GM18868 (cell line): Measurements from ENCODE around the gene LBX1.

Experiments
- ATAC-seq: cut with Tn5 transposase; IDR thresholded peaks from one replicate; pipeline ENCODE4 v1.9.1; 2021; ENCODE audit warnings: mild to moderate bottlenecking, moderate library complexity; ENCODE audit not compliant: unreplicated experiment

LBX1 gene, protein sequence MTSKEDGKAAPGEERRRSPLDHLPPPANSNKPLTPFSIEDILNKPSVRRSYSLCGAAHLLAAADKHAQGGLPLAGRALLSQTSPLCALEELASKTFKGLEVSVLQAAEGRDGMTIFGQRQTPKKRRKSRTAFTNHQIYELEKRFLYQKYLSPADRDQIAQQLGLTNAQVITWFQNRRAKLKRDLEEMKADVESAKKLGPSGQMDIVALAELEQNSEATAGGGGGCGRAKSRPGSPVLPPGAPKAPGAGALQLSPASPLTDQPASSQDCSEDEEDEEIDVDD

DNA sequence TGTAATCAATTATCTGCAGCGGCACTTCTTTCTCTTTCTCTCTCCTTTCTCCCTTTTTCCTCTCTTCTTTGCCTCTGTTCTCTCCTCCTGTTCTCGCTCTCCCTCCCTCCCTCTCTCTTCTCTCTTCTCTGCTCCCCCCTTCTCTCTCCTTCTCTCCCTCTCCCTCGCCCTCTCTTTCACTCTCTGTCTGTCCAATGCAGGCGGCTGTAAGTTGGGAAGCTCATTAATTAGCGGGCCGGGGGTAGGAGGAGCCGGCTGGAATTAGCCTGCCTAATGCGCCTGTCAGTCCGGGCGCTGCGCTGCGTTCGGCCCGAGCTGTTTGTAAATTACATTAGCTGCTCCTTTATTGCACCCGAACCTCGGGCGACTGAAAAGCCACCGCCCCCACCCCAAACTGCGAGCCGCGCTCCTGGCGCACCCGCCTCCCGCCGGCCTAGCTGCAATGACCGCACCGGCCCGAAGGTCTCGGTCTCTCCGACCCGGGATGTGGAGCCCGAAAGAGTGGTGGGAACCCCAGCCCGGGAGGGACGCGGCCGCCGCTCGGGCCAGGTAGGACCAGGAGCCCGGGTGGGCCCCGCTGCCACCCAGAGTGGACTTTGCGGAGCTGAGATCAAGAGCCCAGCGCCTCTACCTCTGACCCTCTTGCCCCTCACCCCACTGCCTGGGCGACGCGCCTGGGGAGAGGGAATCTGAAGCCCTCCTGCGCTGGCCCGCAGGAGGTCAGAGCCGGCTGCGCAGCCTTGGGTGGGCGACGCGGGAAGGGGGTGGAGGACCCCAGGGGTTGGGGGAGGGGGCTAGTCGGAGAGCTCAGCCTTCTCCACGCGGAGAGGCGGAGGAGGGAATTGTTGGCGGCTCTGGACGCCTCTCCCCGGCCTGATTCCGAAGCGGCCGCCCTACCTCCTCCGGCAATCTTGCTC lies at the start of gene LBX1:
LBX1 (minus strand) TSS at position 198 of the 917 bp plus-strand sequence. CDS start 648 bp downstream, outside the sequence.
- ATAC-seq, result no peak

DNA sequence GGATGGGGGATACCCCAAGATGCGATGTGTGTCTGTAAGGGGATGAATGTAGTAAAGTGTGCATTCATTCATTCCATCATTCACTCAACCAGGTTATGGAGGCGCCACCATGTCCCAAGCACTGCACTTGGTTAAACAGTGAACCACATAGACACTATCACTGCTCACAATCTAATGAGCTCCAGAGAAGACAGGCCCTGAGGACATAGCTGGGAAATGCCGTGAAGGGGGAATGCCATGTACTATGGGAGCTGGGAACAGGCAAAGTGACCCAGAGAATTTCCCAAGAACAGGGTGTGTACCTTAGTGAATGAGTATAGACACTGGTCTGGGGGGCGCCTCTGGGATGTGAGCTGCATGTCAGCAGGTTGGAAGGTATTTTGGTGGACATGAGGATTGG lies 44.5 kb upstream of the LBX1 start:
- ATAC-seq, result no peak

DNA sequence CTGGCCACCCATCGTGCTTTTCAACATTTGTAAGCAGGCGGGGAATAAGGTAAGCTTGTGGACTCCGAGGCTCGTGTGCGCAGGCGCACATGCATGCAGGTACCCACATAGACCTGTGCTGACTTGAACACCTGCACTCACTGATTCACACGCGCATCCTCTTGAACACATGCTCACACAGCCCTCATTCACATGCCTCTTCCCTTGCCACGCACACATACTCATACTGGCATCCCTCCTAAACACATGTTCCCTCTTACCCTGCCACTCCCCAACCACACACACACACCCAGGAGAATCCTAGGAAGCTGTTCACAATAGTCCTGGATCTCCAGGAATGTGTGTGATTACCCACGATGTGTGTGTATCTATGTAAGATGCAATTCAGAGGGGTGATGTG lies 44.1 kb upstream of the LBX1 start:
- ATAC-seq, result no peak

DNA sequence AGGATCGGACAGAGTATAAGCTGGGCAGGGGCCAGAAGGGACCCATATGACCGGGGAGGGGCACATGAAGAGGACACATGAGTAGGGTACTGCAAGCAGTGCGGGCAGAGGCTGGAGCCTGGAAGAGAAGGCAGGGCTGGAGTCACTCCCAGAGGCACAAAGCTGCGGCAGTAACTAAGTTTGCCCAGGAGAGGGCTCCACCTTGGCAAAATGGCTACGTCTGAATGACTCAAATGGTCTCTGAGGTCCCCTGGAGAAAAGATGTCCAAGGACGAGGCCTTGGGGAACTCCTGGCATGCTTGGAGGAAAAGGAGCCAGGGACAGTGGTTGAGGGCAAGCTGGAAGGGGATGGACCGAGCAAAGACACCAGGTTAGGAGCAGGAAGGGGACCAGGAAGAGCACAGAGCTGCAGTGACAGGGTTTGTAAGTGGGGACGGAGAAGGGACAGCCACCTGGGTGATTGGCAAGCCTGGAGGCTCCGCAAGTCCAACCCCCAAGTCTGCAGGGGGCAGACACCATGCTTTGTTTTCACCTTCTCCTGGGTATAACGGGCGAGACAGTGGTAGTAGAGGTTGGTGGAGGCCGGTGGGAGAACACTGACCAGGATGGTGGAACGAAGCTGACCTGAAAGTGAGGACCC lies 43.1 kb upstream of the LBX1 start:
- ATAC-seq, result no peak

DNA sequence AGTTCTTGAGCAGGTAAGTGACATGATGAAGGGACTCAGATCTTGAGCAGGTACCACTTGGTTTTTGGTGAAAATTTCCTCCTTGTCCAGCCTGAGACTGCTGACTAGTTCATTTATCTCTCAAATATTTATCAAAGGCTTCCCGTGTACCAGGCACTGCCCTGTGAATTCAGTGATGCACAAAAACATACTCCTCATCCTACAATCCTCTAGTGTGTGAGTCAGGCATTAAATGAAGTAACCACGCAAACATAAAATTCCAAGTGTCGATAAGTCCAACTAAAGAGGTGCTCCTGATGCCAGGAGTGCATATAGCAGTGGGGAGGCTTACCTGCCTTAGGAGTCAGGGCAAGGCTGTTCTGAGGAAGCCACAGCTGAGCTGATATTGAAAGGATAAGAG lies 41.5 kb upstream of the LBX1 start:
- no peak for ATAC-seq

DNA sequence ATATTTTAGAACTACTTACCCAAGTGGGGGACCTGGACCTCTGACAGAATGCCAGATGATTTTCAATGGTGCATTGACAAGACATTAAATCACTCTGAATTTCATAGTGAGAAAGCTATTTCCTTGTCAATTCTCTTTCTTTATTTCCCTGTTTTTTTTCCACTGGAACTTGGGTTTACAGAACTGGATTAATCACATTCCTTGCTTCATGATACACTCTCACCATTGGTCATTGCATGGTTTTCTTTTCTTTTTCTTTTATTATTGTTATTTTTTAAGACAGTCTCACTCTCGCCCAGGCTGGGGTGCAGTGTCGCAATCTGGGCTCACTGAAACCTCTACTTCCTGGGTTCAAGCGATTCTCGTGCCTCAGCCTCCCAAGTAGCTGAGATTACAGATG lies 38.5 kb upstream of the LBX1 start:
- ATAC-seq, result no peak

DNA sequence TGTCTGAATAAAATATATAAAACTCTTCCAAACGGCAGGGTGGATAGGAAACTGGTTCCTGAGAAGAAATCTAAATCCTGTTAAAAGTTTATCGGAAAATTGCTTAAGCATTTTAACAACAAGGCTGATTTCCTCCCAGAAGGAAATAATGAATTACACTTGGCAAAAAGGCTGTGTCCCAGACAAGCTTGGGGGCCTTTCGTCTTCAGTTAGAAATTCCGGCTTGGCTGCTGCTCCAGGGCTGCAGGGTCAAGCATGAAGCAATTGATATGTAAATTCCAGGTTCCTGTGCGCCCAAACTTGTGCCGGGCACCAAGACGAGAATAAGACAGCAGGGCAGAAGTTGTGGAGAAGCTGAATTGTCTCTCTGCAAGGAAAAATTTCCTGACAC lies 38.0 kb upstream of the LBX1 start:
- no peak for ATAC-seq

DNA sequence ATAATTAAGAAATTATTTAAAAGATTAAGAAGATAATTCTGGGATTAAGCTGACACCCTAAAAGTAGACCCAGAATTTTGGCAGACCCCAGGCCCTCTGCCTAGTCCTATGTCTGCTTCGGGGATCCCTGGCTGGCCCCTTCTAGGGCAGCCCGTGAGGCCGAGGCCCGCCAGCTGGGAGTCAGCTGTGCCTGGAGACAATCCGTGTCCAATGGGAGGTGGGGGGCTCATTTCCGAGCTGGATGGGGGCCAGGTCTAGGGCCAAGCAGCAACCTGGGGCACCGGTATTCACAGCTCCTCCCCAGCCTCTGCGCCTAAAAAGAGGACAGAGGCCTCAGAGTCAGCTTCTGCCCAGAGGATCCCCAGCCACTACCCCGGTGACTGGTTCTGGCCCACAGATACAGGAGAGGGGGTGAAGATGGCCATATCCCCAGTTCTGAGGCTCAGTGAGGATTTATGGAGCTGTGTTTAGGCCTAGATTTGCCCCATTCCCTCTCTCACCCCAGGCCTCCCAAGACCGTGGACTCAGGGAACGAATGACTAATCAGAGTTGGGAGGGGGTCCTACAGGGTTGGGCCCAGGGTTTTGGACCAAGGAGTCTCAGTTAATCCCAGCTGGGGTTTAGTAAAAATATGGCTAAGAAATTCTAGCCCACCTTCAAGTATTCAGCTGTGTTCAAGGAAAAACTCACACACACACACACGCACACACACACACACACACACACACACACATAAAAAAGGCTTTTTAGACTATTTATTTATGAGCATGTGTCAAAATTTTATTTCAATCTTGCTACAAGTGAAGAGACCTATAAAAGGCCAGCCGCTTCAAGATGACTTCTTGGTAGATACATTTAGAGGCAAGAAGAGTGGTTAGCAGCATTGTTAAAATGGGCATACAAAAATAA lies 37.4 kb upstream of the LBX1 start:
- no peak for ATAC-seq

DNA sequence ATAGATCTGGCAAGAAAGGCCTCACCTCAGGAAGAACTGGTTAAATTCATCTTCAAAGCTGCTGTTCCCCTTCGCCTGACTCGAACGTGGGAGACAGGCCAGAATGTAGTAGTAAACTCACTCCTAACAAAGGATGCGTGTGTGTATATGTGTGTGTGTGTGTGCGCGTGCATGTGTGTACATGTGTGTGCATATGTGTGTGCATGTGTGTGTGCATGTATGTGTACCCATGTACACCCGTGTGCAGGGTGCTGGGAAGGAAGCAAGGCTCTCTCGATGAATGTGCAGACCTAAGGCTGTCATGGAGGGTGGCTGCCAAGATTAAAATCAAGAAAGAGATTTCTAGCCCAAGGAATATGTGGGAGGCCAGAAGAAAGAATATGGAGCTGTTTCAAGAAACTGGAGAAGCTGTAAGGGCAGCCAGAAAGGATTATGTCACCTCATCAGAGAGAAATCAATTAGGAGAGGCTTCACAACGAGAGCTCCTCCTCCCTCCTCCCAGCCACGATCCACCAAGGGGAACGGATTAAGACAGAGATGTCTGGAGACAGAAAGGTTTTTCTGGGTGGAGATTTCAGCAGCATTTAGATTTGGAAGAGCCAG lies 34.0 kb upstream of the LBX1 start:
- ATAC-seq, result no peak

DNA sequence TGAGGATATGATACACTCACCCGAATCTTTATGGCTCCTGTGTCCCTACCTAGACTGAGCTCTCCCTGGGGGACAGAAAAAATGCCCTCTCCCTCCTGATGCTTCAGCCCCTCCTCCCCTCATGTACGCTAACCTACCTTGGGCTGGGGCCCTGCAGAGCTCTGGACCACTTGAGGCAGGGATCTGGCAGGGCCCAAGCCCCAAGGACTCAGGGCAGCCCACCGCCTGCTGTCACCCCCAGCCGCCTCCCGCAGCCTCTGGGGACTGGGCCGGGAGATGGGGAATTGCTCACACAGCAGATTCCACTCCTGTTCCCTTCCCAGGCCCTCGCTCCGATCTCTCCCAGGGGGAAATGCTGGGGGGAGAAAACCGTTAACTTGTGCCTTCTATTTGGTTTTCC lies 32.9 kb upstream of the LBX1 start:
- ATAC-seq, result no peak

DNA sequence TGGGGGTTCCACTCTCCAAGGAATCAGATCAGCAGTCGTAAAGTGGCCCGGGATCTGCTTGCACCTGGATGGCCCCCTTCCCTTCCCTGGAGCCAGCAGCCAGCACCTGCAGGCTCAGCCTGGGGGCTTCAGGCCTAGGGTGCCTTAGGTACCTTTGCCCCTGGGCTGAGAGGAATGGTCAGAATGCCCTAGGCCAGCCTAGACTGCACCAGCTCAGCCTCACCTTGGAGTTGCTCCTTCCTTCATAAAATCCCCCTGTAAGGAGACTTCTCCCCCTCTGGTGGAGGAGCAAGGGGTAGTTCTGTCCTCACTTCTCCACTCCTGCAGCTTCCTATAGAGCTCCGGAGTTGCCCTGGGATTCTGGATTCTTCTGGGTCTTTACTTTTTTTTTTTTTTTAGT lies 32.4 kb upstream of the LBX1 start:
- ATAC-seq, result no peak

DNA sequence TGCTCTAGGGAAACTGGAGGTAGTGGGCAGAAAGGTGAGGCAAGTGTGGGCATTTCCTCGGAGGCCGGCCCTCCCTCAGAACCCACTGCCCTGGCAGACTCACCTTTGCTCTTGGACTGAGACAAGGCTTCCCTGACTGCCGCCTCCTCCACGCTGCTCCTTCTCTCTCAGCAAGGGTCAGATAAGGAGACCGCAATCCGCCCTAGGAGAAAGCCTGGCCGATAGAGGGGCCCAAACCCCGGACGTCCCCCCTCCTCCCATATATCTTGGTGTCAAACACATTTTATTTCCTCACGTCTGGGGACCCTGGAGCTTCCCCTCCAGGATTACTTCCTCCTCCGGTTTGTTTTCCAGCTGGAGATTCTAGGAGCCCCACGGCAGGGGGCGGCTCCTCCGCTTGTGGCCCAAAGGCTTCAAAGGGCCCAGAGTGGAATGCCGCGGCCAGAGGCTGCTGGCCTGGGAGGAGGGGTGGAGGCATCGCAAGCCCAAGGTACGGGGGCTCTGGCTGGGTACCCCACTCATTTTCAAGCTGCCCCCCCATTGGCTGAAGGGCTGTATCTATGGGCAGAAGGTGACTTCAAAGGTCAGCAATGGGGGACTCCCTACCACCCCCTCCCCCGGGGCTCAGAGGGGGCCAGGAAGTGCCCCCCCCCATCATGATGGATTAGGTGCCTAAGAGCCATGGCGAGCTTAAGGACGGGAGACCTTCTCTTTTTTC lies 31.7 kb upstream of the LBX1 start:
- ATAC-seq, result no peak

DNA sequence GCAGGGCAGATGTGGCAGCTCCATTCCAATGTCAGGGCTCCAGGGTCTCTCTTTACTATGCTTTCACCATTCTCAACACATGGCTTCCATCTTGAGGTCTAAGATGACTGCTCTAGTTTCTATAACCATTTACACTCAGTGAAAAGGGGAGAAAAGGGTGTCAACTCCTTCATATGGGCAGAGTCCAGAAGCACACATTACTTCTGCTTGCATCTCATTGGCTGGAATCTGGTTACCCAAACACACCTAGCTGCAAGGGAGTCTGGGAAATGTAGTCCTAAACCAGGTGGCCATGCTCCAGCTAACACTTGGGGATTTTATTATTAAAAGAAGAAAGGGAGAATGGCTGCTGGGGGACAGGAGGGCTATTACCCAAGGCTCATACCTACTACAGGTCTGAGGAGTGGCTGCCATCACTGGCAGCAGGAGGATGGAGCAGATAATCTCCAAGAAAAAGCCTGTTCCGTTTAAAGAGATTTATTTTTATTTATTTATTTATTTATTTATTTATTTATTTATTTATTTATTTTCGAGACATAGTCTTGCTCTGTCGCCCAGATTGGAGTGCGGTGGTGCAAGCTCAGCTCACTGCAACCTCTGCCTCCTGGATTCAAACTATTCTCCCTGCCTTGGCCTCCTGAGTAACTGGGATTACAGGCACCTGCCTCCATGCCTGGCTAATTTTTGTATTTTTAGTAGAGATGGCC lies 29.1 kb upstream of the LBX1 start:
- no peak for ATAC-seq

DNA sequence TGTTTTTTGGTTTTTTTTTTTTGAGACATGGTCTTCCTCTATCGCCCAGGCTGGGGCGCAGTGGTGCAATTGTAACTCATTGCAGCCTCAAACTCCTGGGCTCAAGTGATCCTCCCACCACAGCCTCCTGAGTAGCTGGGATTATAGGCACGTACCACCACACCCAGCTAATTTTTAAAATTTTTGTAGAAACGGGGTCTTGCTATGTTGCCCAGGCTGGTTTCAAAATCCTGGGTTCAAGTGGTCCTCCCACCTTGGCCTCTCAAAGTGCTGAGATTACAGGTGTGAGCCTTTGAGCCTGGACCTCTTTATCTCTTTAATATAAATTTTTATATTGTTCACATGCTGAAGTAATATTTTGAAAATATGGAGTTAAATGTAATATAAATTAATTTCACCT lies 28.2 kb upstream of the LBX1 start:
- ATAC-seq, result no peak

DNA sequence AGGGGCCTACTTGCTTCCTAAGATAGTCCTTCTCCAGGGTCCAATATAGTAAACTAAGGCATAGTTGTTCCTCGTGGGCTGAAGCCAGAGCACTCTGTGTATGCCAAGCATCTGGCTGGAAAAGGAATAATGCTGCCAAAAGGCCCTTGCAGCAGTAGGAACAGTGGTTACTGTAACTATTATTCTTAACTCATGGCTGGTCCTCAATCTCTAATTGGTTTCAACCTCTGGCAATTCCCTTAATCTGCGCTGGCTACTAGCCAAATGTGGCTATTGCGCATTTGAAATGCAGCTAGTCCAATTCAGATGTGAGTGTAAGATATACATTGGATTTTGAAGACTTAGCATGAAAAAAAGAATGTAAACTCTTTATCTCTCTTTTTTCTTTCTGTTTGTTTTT lies 27.8 kb upstream of the LBX1 start:
- no peak for ATAC-seq

DNA sequence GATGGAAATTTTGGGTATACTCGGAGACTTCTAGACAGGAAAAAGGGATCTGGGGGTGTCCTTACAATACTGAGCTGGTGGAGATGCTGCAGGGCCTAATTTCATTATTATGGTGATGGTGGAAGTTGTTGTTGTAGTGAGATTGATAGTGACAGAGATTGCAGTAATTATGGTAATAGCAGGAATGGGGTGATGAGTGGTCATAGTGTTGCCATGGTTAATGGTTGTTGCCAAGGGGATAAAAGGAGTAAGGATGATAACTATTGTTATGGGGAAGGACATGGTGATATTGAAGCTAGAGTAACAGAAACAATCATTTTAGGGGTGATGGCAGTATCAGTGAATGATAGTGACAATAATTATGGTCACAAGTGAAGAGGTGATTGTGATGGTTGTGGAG lies 27.1 kb upstream of the LBX1 start:
- ATAC-seq, result no peak

DNA sequence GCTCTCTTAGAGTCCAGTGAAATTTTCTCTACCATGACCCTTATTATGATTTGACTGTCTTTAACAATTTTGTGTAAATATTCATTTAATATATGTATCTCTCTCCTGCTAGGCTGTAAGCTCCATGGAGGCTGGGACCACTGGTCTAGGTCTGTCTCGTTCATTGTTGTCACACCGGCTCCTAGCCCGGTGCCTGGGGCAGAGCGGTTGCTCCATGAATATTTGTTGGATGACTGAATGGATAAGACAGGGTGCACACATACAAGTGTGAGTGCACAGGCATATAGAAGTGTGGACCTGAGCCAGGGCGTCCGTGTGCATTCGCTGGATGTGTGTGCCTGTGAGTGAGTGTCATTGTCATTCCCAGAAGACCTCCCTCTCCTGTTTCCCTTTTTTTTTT lies 20.9 kb upstream of the LBX1 start:
- no peak for ATAC-seq

DNA sequence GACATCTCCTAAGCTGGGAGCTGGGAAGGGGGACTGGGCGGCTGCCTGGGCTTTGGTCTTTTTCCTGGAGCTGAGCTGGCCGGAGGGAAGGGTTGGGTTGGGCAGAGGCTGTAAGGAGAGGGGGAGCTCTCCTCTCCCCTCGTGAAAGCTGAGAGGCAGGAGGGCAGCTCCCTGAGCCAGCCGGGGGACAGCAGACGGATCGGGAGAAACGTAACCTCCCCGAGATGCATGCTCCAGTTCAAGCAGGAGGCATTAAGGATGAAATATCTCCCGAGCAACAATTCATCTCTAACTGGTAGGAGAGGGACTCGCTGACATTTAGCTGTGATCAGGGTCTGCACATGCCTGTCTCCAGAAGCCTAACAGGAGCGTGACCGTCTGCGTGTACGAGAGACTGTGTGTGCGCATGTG lies 19.9 kb upstream of the LBX1 start:
- no peak for ATAC-seq

DNA sequence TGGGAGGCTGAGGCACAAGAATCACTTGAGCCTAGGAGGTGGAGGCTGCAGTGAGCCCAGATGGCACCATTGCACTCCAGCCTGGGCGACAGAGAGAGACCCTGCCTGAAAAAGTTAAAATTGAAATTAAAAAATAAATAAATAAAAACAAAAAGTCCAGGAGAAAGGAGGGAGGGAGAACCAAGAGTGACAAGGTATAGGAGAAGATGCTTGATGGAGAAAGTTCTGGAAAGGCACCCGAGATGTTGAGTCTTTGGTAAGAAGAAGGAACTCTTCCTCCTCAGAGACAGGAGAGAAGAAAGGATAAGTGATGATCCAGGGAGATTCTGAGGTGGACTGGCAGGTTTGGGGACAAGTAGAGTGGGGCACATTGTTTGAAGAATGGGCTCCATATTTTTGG lies 17.4 kb upstream of the LBX1 start:
- no peak for ATAC-seq
